Glutamatergic neuron (in vitro differentiated cells): Measurements from ENCODE around the gene KCTD19. TPM values are rescaled to one million over a fixed set of nuclear protein-coding genes. Genes with fewer than 3 reads are reported as not detected.
"Not testable (repeated sequence)": the region's sequence is repeated elsewhere in the genome, so short reads cannot be mapped to it uniquely, and the experiment has no call there.

Experiments used
- DNase-seq: peaks from one replicate; pipeline ENCODE4 v3.0.0; 2022
- H3K27ac Mint-ChIP-seq: one replicate; pipeline ENCODE4 v1.8.0; 2020; ENCODE audit warnings: mild to moderate bottlenecking, mixed read lengths, inconsistent platforms; ENCODE audit not compliant: unreplicated experiment
- H3K27me3 Mint-ChIP-seq: one replicate; pipeline ENCODE4 v1.8.0; 2020; ENCODE audit warnings: mild to moderate bottlenecking, moderate library complexity, mixed read lengths, inconsistent platforms; ENCODE audit not compliant: unreplicated experiment
- H3K36me3 Mint-ChIP-seq: one replicate; pipeline ENCODE4 v1.8.0; 2020; ENCODE audit warnings: mild to moderate bottlenecking, mixed read lengths, inconsistent platforms; ENCODE audit not compliant: unreplicated experiment
- H3K4me1 Mint-ChIP-seq: one replicate; pipeline ENCODE4 v1.8.0; 2020; ENCODE audit warnings: mild to moderate bottlenecking, low read depth, mixed read lengths, inconsistent platforms; ENCODE audit not compliant: unreplicated experiment
- H3K4me3 Mint-ChIP-seq: one replicate; pipeline ENCODE4 v1.8.0; 2020; ENCODE audit warnings: mild to moderate bottlenecking, mixed read lengths, inconsistent platforms; ENCODE audit not compliant: unreplicated experiment
- H3K9me3 Mint-ChIP-seq: one replicate; pipeline ENCODE4 v1.8.0; 2020; ENCODE audit warnings: mild to moderate bottlenecking, moderate library complexity, mixed read lengths, inconsistent platforms; ENCODE audit not compliant: unreplicated experiment
- long read RNA-seq: library from polyadenylated mRNA; unstranded; transcript quantifications from one replicate; pipeline ENCODE4 v2.0.0, GENCODE V29; 2020; ENCODE audit not compliant: unreplicated experiment
- total RNA-seq: library from RNA; stranded (reverse); fragmentation: NEBNext Ultra II Directional; extraction: Animal tissue kit (Norgen Biotek cat#: 25700); gene quantifications from one replicate; pipeline ENCODE4 v1.2.1, GENCODE V29; 2021; ENCODE audit not compliant: unreplicated experiment
- TF ChIP-seq, protein P1 (sequence below): fragments of 200-600 bp; sonication (generic); IDR thresholded peaks from one replicate; pipeline ENCODE4 v1.5.0; 2021; ENCODE audit not compliant: partially characterized antibody, unreplicated experiment

Gene KCTD19
- total RNA-seq: 1.0 TPM
- long read RNA-seq: 0 reads

DNA sequence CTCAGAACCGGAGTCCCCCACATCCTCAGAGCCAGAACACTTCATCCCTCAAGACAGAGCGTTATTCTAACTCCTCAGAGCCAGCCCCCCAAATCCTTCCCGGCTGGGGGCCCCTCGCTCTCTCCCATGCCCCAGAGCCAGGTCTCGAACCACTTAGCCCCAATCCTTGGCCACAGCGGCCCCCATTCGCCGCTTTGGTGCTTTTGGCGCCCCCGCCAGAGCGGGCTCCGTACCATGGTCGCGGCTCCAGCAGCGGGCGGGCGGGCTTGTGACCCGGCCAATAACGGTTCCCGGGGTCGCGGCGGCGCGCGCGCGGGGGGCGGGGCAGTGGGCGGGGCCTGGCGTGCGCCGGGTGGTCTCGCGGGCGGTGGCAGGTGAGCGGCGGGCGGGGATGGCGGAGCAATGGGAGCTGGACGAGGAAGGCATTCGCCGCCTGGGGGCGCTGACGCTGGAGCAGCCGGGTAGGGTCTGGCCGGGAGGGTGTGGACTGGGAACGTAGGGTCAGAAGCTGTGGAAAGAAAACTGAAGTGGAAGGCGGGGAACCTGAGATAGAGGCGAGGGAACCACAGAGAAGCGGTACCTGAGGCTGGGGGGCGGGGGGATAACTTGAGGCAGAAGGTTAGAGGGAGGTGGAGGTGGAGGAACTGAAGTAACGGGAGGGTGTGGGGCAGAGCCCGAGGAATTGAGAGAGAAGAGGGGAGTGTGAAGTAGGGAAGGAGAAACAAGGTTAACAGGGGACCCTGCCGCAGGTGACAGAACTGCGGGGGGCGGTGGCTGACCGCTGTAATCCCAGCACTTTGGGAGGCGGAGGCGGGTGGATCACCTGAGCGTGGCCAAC, at the start of gene KCTD19, which contains the start of gene LRRC36:
Gene KCTD19, minus strand, starts transcription at position 270 of the 838 bp plus-strand sequence. Its CDS starts 34 bp downstream, at position 236.
Gene LRRC36, plus strand, starts transcription at position 344 of the 838 bp plus-strand sequence. Its CDS starts 48 bp downstream, at position 392.
- no peaks in the 10 kb centered on the region for H3K9me3 Mint-ChIP-seq
- H3K4me1 Mint-ChIP-seq: peaks cover 3% of the 10 kb centered on the region
- DNase-seq: peak; percentile 95
- peak within 1 kb of the TSS; percentile 52 for H3K27ac Mint-ChIP-seq
- TF ChIP-seq, protein P1, sequence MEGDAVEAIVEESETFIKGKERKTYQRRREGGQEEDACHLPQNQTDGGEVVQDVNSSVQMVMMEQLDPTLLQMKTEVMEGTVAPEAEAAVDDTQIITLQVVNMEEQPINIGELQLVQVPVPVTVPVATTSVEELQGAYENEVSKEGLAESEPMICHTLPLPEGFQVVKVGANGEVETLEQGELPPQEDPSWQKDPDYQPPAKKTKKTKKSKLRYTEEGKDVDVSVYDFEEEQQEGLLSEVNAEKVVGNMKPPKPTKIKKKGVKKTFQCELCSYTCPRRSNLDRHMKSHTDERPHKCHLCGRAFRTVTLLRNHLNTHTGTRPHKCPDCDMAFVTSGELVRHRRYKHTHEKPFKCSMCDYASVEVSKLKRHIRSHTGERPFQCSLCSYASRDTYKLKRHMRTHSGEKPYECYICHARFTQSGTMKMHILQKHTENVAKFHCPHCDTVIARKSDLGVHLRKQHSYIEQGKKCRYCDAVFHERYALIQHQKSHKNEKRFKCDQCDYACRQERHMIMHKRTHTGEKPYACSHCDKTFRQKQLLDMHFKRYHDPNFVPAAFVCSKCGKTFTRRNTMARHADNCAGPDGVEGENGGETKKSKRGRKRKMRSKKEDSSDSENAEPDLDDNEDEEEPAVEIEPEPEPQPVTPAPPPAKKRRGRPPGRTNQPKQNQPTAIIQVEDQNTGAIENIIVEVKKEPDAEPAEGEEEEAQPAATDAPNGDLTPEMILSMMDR: peak; percentile 68
- H3K4me3 Mint-ChIP-seq: peak within 1 kb of the TSS; percentile 92
- no peaks in the 10 kb centered on the region for H3K36me3 Mint-ChIP-seq
- peaks cover 18% of the 10 kb centered on the region for H3K27me3 Mint-ChIP-seq

DNA sequence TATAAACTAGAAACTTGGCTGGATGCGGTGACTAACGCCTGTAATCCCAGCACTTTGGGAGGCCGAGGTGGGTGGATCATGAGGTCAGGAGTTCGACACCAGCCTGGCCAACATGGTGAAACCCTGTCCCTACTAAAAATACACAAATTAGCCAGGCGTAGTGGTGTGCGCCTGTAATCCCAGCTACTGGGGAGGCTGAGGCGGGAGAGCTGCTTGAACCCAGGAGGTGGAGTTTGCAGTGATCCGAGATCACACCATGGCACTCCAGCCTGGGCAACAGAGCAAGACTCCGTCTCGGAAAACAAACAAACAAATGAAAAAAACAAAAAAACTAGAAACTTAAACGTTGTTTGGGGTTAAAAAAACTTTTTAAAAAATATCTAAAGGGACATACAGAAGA, 49.5 kb upstream of the KCTD19 start:
- H3K4me3 Mint-ChIP-seq, DNase-seq, H3K36me3 Mint-ChIP-seq, H3K4me1 Mint-ChIP-seq, H3K27me3 Mint-ChIP-seq, H3K9me3 Mint-ChIP-seq, H3K27ac Mint-ChIP-seq: not testable (repeated sequence)

DNA sequence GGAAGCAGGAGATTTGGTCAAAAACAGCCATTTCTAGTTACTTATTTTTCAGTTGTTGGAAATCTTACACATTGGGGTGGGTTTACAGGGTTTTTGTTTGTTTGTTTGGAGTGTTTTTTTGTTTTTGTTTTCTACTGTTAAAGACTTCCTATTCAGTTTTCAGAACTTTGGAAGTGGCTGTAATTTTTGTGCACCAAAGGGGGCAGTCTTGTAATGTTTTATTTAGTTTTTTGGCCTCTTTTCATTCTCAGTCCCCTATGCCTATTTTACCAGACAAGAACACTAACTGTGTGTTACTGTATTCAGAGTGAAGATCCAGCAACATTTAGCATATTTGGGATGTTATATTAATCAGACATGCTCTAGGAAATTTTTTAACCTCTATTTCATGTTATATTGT, 46.1 kb upstream of the KCTD19 start:
- H3K36me3 Mint-ChIP-seq: no peaks in the 10 kb centered on the region
- no peaks in the 10 kb centered on the region for H3K9me3 Mint-ChIP-seq
- H3K4me1 Mint-ChIP-seq: no peaks in the 10 kb centered on the region
- DNase-seq: no peak
- no peak overlapping the region for H3K27ac Mint-ChIP-seq
- TF ChIP-seq, protein P1: no peak
- H3K27me3 Mint-ChIP-seq: no peaks in the 10 kb centered on the region
- H3K4me3 Mint-ChIP-seq: no peak overlapping the region

DNA sequence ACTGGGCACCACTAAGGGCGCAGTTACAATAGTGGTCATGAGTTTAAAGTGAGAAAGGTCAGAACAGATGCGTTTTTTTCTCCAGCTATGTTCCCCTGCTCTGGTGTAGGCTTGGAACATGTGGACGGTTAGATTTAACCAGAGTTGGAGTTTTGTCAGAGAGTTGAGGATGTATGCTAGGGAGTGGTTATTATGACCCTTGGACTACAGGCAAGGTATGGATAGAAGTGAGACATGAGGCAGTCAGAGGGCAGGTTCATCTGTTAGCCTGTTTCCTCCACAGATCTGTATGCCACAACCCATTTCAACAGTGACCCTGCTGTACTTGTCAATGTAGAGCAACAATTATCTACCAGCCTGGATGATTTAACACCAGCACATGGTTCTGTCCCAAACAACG, 44.1 kb upstream of the KCTD19 start:
- DNase-seq: no peak
- Mint-ChIP-seq H3K4me1 (no peaks in the 10 kb centered on the region), H3K9me3 (no peaks in the 10 kb centered on the region), H3K36me3 (no peaks in the 10 kb centered on the region), H3K27ac (no peak overlapping the region), H3K27me3 (no peaks in the 10 kb centered on the region), H3K4me3 (no peak overlapping the region)
- TF ChIP-seq, protein P1: no peak

DNA sequence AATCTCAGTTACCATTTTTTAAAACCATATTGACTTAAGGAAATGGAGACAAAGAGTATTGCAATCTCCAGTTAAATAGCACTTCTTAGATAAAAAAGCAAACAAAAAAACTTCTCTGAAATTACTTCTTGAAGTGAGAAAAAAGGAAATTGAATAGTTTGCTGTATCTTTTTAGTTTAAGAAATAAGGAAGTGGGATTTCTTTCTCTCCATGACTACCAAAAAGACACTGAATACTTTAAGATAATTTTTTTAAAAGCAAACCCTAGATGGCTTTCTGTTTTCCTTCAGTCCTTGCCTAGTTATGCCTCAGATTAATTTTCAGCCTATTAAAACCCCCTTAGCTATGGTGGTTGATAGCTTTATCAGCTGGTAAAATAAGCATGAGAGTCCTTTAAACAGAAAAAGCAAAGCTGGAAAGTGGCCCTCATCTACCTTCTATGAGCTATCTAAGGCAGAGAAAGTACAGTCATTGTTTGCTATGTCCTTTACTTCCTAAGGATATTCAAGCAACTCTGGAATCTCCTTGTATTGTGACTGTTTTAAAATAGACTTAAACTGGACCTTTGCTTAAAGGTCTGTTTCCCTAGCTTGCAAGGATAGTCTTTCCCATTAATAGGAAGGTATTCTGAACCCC, 38.2 kb upstream of the KCTD19 start:
- peaks cover 2% of the 10 kb centered on the region for H3K27me3 Mint-ChIP-seq
- peaks cover 4% of the 10 kb centered on the region for H3K4me1 Mint-ChIP-seq
- H3K36me3 Mint-ChIP-seq: no peaks in the 10 kb centered on the region
- no peak overlapping the region for H3K4me3 Mint-ChIP-seq
- H3K27ac Mint-ChIP-seq: no peak overlapping the region
- H3K9me3 Mint-ChIP-seq: no peaks in the 10 kb centered on the region
- DNase-seq: no peak
- TF ChIP-seq, protein P1: no peak
